HS-5 (cell line): Measurements from ENCODE around the gene POTEF.
"Not testable (repeated sequence)": the region's sequence is repeated elsewhere in the genome, so short reads cannot be mapped to it uniquely, and the experiment has no call there.

ENCODE experiments used
- DNase-seq: peaks from one replicate; pipeline ENCODE4 v3.0.0-alpha.2; 2012; ENCODE audit warnings: low read depth

The POTEF gene

DNA sequence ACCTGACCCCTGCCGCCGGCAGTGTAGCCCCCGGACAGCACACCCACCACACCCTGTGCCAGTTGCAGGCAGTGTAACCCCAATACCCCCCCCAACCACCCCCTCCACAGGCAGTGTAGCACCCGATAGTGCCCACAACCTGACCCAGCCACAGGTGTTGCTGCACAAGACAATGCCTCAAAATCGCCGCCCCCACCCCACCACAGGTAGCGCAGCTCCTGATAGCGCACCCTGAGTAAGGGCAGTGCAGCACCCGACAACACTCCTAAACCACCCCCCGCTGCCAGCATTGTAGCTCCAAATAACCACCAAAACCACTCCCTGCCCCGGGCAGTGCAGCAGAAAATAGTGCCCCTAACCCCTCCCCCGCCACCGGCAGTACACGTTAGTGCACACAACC, 558 bp downstream of the POTEF start:
- DNase-seq = not testable (repeated sequence)

DNA sequence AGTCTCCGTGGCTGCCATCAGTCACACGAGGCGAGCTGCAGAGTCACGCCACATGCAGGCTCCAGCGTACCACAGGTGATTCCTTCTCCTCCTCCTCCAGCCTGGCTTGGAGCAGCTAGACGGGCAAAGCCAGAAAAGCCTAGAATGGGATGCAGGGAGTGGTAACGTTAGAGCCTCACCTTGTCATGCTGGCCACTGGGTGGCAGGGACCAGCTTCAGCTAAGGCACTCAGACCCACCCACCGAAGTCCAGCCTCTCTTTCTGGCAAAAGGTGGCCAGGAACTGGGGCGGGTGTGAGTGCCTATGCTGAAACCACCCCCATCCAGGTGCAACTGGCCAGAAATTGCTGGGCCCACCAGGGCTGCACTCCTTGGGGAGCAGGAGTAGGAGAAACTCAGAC, 1.3 kb downstream of the POTEF start:
- DNase-seq = not testable (repeated sequence)

DNA sequence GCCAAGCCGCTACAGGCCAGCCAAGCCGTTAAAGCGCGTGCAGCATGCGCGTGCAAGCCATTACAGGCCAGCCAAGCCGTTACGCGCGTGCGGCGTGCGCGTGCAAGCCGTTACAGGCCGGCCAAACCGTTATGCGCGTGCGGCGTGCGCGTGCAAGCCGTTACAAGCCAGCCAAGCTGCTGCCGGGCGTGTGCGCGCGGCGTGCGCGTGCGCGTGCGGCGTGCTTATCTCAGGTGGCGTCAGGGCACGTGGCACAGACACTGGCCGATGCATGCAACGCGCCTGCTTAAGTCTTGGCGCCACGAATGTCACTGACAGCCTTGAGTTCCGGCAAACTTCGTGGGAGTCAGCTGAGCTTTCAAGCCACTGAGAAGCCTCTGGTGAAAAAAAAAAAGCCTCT, 8.1 kb downstream of the POTEF start:
- DNase-seq = not testable (repeated sequence)

DNA sequence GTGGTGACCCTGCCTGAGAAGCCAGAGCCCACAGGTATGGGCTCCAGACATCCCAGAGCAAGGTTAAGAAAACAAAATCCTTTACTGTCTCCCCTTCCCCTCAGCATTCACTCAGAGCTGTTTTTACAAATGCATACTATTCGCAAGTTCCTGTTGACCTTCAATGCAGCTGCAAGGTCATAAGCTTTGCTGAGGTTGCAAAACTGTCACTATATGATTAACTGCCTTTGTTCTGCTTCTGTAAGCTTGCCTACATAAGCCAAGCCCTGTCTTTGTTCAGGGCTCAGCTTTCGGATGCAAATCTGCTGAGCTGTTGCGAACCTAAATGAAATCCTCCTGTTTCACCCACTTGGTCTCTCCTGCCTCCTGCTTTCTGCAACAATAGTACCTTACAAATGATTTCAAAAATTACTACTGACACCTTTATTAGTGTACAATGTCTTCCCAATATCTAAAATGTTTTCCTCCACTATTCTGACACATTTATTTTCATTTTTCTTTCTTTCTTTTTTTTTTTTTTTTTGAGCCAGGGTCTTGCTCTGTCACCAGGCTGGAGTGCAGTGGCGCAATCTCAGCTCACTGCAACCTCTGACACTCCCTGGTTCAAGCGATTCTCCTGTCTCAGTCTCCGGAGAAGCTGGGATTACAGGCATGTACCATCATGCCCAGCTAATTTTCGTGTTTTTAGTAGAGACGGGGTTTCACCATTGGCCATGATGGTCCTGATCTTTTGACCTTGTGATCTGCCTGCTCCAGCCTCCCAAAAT, 26.2 kb downstream of the POTEF start:
- not testable (repeated sequence) for DNase-seq

DNA sequence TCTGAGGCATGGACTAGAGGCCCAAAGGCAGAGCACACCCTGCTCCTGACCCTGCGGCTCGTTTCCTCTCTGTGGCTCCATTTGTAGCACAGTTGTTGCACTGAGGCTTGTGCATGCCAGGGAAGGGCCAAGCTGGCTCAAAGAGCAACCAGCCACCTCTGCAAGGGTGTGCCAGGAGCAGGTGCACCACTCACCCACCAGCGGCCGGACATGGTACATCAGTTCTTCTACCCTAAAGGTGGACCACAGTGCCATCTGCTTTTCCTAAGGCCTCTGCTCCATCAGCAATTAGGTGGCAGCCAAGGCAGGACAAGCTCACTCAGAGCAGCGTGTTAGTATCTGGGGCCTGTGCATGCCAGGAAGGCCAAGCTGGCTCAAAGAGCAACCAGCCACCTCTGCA, 66.4 kb downstream of the POTEF start:
- DNase-seq = not testable (repeated sequence)

DNA sequence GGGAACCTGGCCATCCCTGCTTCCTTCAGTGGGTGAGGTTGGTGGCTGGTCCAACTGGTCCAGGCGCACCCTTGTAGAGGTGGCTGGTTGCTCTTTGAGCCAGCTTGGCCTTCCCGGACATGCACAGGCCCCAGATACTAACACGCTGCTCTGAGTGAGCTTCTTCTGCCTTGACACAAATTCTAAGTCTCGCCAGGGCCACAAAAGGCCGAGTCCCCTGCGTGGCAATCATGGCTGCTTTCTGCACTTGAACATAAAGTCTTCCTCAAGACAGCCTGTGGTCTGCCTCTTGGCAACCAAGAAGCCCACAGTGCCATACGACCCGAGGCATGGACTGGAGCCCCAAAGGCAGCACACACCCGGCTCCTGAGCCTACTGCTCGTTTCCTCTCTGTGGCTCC, 69.0 kb downstream of the POTEF start:
- DNase-seq = not testable (repeated sequence)

DNA sequence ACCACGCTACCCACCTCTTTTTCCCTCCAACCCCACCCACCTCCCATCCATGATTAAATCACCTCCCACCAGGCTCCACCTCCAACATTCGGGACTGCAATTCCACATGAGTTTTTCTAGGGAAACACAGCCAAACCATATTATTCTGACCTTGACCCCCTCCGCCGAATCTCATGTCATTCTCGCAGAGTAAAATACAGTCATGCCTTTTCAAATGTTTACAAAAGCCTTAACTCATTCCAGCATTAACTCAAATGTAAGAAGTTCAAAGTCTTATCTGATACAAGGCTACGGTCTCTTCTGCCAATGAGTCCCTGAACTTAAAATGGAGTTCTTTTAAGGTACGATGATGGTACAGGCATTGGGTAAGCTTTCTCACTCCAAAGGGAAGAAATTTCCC, 72.7 kb downstream of the POTEF start:
- DNase-seq = not testable (repeated sequence)

DNA sequence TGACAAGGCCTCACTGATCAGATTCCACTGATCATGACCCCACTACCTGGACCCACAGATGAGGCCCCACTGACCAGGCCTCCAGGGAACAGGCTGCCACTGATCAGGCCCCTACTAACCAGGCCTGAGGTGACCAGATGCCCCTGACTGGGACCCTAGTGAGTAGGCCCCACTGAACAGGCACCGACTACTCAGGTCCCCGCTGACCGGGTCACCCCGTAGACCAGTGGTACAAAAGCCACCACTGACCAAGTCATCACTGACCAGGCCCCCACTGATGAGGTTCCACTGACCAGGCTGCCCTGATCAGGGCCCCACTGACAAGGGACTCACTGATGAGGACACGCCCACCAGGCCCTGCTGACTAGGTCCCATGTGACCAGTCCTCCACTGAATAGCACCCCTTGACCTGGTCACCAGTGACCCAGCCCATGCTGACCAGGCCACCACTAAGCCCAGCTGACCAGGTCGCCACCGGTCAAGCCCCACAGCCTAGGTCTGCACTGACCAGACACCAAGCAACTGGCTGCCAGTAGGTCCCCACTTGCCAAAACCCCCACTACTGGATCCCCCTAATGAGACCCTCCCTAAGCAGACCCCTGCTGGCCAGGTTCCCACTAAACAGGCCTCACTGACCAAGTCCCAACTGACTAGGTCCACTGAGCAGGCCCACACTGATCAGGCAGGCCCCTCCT, 75.7 kb downstream of the POTEF start:
- DNase-seq = not testable (repeated sequence)

DNA sequence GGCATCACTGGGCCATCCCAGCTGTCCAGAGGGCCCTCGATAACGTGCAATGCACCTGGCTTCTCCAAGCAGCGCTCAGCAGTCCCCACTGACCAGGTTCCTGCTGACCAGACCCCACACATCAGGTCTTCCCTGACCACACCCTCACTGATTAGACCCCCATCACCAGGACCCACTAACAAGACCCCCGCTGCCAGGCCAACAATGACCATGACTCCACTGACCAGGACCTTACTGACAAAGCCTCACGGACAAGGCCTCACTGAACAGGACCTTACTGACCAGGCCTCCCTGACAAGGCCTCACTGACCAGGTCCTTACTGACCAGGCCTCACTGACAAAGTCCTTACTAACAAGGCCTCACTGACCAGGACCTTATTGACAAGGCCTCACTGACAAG, 76.6 kb downstream of the POTEF start:
- not testable (repeated sequence) for DNase-seq

DNA sequence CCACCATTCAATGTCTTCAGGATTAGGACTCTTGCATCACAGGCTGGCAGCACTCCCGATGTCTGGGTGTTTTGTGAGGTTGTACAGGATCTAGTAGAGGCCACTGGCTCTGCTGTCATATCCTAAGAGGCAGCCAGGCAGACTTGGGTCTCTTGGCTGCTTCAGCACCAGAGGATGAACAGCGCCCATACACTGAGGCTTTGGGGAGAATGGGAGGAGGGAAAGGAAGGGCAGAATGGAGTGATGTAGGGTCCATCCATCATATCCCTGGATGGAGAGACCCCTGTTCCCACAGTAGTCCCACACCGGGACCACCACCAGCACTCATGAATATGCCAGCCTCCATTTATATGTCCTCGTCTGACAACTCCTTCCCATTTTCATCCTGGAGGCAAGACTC, 80.6 kb downstream of the POTEF start:
- not testable (repeated sequence) for DNase-seq

DNA sequence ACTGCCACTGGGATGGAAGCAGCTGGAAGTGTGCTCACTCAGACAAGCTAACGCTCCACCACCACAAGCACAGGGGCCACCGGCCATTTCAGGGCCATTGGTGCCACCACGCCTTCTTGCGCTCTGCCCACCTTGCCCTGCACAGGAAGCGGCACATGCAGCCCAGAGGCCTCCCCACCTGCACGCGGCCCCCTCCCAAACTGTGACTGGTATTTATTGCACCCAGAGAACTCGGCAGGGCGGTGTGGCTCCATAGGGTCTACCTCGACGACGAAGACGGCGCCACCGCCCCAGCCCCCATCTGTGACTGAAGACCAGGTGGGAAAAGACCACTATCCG, 90.8 kb downstream of the POTEF start:
- not testable (repeated sequence) for DNase-seq

DNA sequence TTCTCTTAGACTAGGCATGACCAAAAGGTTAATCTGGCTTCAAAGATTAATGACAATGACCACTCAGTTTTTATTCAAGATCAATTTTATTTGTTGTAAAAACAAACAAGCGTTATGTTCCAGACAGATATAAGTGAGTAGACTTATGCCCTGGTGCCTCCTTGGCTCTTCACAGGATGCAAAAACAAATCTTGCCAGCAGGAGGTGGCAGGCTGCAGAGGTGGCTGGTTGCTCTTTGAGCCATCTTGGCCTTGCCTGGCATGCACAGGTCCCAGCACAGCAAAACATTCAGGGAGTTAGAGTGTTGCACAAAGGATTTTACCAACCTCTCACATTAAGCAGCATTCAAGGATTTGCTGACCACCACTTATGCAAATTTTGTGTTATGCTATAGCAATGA, 103.1 kb downstream of the POTEF start:
- not testable (repeated sequence) for DNase-seq
